ENCODE data around the gene SNX5.

DNA sequence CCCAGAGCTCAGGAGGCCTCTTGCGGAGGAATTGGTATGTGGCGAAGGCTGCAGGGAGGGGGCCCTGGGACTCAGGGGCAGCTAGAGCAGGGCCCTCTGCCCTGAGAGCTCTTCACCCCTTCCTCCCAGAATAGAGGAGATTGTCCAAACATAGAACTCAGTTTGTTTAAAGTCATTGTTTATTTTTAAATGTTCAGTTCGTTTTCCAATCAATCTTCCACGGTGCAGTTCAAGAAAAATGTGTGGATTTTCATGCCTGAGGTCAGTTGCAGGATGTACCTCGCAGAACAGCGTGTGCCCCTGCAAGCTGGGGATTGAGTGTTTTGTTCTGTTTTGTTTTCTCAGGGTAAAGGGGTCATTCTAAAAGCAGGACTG is 37.4 kb upstream of the SNX5 start:
- TF ChIP-seq CTCF (IDR thresholded peaks at IDR 0.05) (no peak), ZFX (IDR thresholded peaks at IDR 0.05; ENCODE audit: borderline replicate concordance) (no peak)
